Body of pancreas (tissue), 4 donors: ENCODE measurements around the gene PDE7B. TPM values are rescaled to one million over a fixed set of nuclear protein-coding genes. Genes with fewer than 3 reads are reported as not detected.

Experiments
- ATAC-seq: fragments of 150-250 bp; one replicate; pipeline ENCODE4 v1.9.1; 2016
- DNase-seq, 4 donors: peaks; one replicate each; pipeline ENCODE4 v3.0.0-alpha.2; 2019
- H3K27ac ChIP-seq, 4 donors: fragments of 200-600 bp; sonication (generic); 1 replicate in 3 of 4; 2 replicates in 1 of 4; pipeline versions ENCODE4 v1.5.1 to v1.6.1; 2016 to 2019; ENCODE audit warnings: mild to moderate bottlenecking in 1 of 4, mixed read lengths in 1 of 4, moderate library complexity in 1 of 4
- H3K27me3 ChIP-seq, 2 donors: fragments of 200-600 bp; sonication (generic); one replicate each; pipeline ENCODE4 v1.6.0; 2016; ENCODE audit warnings: mild to moderate bottlenecking in 1 of 2
- H3K36me3 ChIP-seq, 2 donors: fragments of 200-600 bp; sonication (generic); replicated peaks in 1 of 2; 2 replicates each; pipeline ENCODE4 v1.5.1; 2016; ENCODE audit warnings: low read depth in 2 of 2; ENCODE audit not compliant: insufficient read depth in 1 of 2
- H3K4me1 ChIP-seq: fragments of 200-600 bp; sonication (generic); one replicate; pipeline ENCODE4 v1.6.0; 2016
- H3K4me3 ChIP-seq, 2 donors: fragments of 200-600 bp; sonication (generic); 1 replicate in 1 of 2; 2 replicates in 1 of 2; pipeline ENCODE4 v1.5.1; 2016 to 2019
- H3K9me3 ChIP-seq, 3 donors: fragments of 200-600 bp; sonication (generic); 1 replicate in 2 of 3; 2 replicates in 1 of 3; pipeline ENCODE4 v1.5.1; 2016
- POLR2A ChIP-seq, 3 donors: fragments of 450-650 bp; IDR thresholded peaks; one replicate each; pipeline ENCODE4 v1.6.1; 2016; ENCODE audit warnings: antibody characterized with exemption in 3 of 3, mild to moderate bottlenecking in 2 of 3
- WGBS, 2 donors: methylation state at CpG; one replicate each; pipeline ENCODE4 v1.1.5; 2017; 5-methylcytosine and 5-hydroxymethylcytosine counted together
- intact Hi-C: fragments of 100-400 bp; cut with DNase I; formaldehyde crosslinking; loops from one replicate; pipeline ENCODE4 v1.15.1; 2023
- total RNA-seq, 2 donors: library from RNA; depleted of rRNA; stranded (reverse); fragments of >200 nt; gene quantifications; one replicate each; pipeline ENCODE4 v1.1.0, GENCODE V29; 2016
- TF ChIP-seq, protein P1 (sequence below), 7 experiments: fragments of 450-650 bp in 4 of 7; fragments of 200-600 bp in 3 of 7; sonication (generic) in 3 of 7; IDR thresholded peaks; one replicate each; pipeline ENCODE4 v1.5.1; 2016 to 2019; ENCODE audit warnings: antibody characterized with exemption in 7 of 7

The PDE7B gene
- total RNA-seq, 2 donors from 2014 or later, result 1.0 to 2.3 TPM

- 45 to 49% methylated on average over 9 of the region's 9 CpGs for WGBS, 2 donors
- DNase-seq, result peak in 3 of 4 donors; percentile 13 to 16 (median 13)
- H3K4me3 ChIP-seq, result no peak overlapping the region
Observed at GRCh38 chr6:135938576-135939207, 87.2 kb downstream of the PDE7B start.

GRCh38 chr6:135939208-135939591, 87.7 kb downstream of the PDE7B start:
- no peak for ATAC-seq
- WGBS, 2 donors, result 63 to 69% methylated on average over 7 of the region's 7 CpGs
- no peak overlapping the region for H3K4me3 ChIP-seq

More at GRCh38 chr6:135938576-135939207, 87.2 kb downstream of the PDE7B start:
- intact Hi-C loops, result loop anchor here (10.0 kb wide), 1 partner anchor 404 kb away; no protein-coding TSS in a partner anchor
- no peaks in the 10 kb centered on the region for H3K9me3 ChIP-seq
- no peak for ATAC-seq
- TF ChIP-seq, protein P1, sequence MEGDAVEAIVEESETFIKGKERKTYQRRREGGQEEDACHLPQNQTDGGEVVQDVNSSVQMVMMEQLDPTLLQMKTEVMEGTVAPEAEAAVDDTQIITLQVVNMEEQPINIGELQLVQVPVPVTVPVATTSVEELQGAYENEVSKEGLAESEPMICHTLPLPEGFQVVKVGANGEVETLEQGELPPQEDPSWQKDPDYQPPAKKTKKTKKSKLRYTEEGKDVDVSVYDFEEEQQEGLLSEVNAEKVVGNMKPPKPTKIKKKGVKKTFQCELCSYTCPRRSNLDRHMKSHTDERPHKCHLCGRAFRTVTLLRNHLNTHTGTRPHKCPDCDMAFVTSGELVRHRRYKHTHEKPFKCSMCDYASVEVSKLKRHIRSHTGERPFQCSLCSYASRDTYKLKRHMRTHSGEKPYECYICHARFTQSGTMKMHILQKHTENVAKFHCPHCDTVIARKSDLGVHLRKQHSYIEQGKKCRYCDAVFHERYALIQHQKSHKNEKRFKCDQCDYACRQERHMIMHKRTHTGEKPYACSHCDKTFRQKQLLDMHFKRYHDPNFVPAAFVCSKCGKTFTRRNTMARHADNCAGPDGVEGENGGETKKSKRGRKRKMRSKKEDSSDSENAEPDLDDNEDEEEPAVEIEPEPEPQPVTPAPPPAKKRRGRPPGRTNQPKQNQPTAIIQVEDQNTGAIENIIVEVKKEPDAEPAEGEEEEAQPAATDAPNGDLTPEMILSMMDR (IDR thresholded peaks at IDR 0.05), result peak in 5 of 7 experiments; percentile 14 to 47 (median 37)
- no peak for TF ChIP-seq POLR2A (IDR thresholded peaks at IDR 0.05)
- H3K4me1 ChIP-seq, result no peaks in the 10 kb centered on the region
- H3K27me3 ChIP-seq, result no peaks in the 10 kb centered on the region
- H3K36me3 ChIP-seq, result no peaks in the 10 kb centered on the region
- H3K27ac ChIP-seq, result no peak overlapping the region

DNA sequence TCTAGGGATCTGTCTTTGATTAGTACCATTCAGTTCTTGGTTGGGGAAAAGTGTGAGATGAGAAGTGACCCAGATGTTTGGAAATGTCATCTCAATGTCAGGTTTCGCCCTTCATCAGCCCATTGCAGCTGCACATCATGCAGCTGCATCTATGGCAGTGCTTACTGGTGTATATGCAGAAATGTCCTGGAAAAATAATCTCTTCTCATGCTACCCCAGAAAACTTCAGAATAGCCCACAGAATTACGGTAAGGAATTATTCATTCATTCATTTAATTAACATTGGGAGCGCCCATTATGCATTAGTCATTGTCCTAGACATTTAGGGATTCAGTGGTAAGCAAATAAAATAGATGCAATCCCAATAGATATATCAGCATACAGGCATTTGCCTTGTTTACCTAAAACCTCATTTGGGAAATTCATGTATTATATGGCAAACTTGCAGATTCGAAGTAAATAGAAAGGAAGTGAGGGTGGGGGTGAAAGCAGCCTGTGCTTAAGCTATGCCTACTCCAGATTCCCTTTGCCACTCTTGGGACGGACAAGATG, 89.2 kb downstream of the PDE7B start:
- WGBS, 2 donors, result 44 to 87% methylated on average over 5 of the region's 5 CpGs
- no peaks in the 10 kb centered on the region for H3K9me3 ChIP-seq
- H3K4me3 ChIP-seq, result no peak overlapping the region
- H3K4me1 ChIP-seq, result no peaks in the 10 kb centered on the region
- ATAC-seq, result no peak
- H3K27me3 ChIP-seq, result no peaks in the 10 kb centered on the region
- intact Hi-C loops, result no loop called here
- H3K27ac ChIP-seq, result no peak overlapping the region
- no peaks in the 10 kb centered on the region for H3K36me3 ChIP-seq
- no peak for DNase-seq
- TF ChIP-seq POLR2A (IDR thresholded peaks at IDR 0.05), result no peak
- TF ChIP-seq, protein P1 (IDR thresholded peaks at IDR 0.05), result no peak

More at GRCh38 chr6:135939208-135939591, 87.7 kb downstream of the PDE7B start:
- no peaks in the 10 kb centered on the region for H3K4me1 ChIP-seq
- no peaks in the 10 kb centered on the region for H3K36me3 ChIP-seq
- TF ChIP-seq, protein P1 (IDR thresholded peaks at IDR 0.05), result no peak
- TF ChIP-seq POLR2A (IDR thresholded peaks at IDR 0.05), result no peak
- H3K27ac ChIP-seq, result no peak overlapping the region
- no peaks in the 10 kb centered on the region for H3K9me3 ChIP-seq
- intact Hi-C loops, result loop anchor here (10.0 kb wide), 1 partner anchor 404 kb away; no protein-coding TSS in a partner anchor
- no peaks in the 10 kb centered on the region for H3K27me3 ChIP-seq
- no peak for DNase-seq

- Histone ChIP-seq H3K27me3 (no peaks in the 10 kb centered on the region), H3K4me3 (no peak overlapping the region), H3K9me3 (no peaks in the 10 kb centered on the region), H3K36me3 (no peaks in the 10 kb centered on the region), H3K4me1 (no peaks in the 10 kb centered on the region), H3K27ac (no peak overlapping the region)
- 71 to 76% methylated on average over 1 of the region's 1 CpG for WGBS, 2 donors
- DNase-seq, result no peak
- intact Hi-C loops, result no loop called here
- ATAC-seq, result no peak
- TF ChIP-seq, protein P1 (IDR thresholded peaks at IDR 0.05), result no peak
- TF ChIP-seq POLR2A (IDR thresholded peaks at IDR 0.05), result no peak
Observed at GRCh38 chr6:135941275-135942025, 89.9 kb downstream of the PDE7B start.
